ENCODE data around the gene CTSS.

Gene CTSS

GRCh38 chr1:150751443-150751842 lies 14.1 kb downstream of the CTSS start:
- TF ChIP-seq CTCF (IDR thresholded peaks at IDR 0.05; ENCODE audit: insufficient read depth, low read length, missing control alignments) = no peak
- ChIA-PET CTCF (no interaction called here), POLR2A (no interaction called here)
- no peak overlapping the region for H3K4me3 ChIP-seq (ENCODE audit: low read depth, low read length)
- DNase-seq (ENCODE audit: low read depth, low spot score) = no peak

- H3K4me3 ChIP-seq (ENCODE audit: low read depth, low read length) = no peak overlapping the region
- ChIA-PET CTCF (no interaction called here), POLR2A (no interaction called here)
- no peak for TF ChIP-seq CTCF (IDR thresholded peaks at IDR 0.05; ENCODE audit: insufficient read depth, low read length, missing control alignments)
- no peak for DNase-seq (ENCODE audit: low read depth, low spot score)
Measured at GRCh38 chr1:150749720-150750311, 15.8 kb downstream of the CTSS start.

- TF ChIP-seq CTCF (IDR thresholded peaks at IDR 0.05; ENCODE audit: insufficient read depth, low read length, missing control alignments) = no peak
- no peak for DNase-seq (ENCODE audit: low read depth, low spot score)
- POLR2A ChIA-PET = interaction anchor here (0.6 kb wide), 1 partner anchor 65 kb away, joined by 3 read pairs; no protein-coding TSS in a partner anchor
- CTCF ChIA-PET = interaction anchor here (0.7 kb wide), 1 partner anchor 312 kb away, joined by 3 read pairs; no protein-coding TSS in a partner anchor
- H3K4me3 ChIP-seq (ENCODE audit: low read depth, low read length) = no peak overlapping the region
Measured at GRCh38 chr1:150748878-150749719, 16.5 kb downstream of the CTSS start.

- ChIA-PET POLR2A (no interaction called here), CTCF (interaction anchor here (1.2 kb wide), 1 partner anchor 171 kb away, joined by 4 read pairs; no protein-coding TSS in a partner anchor)
- no peak overlapping the region for H3K4me3 ChIP-seq (ENCODE audit: low read depth, low read length)
- DNase-seq (ENCODE audit: low read depth, low spot score) = no peak
- no peak for TF ChIP-seq CTCF (IDR thresholded peaks at IDR 0.05; ENCODE audit: insufficient read depth, low read length, missing control alignments)
Measured at GRCh38 chr1:150730130-150730721, 35.4 kb downstream of the CTSS start.

GRCh38 chr1:150724336-150724735 lies 41.2 kb downstream of the CTSS start:
- DNase-seq (ENCODE audit: low read depth, low spot score) = no peak
- H3K4me3 ChIP-seq (ENCODE audit: low read depth, low read length) = no peak overlapping the region
- ChIA-PET POLR2A (no interaction called here), CTCF (no interaction called here)
- TF ChIP-seq CTCF (IDR thresholded peaks at IDR 0.05; ENCODE audit: insufficient read depth, low read length, missing control alignments) = no peak

- POLR2A ChIA-PET = no interaction called here
- H3K4me3 ChIP-seq (ENCODE audit: low read depth, low read length) = no peak within 1 kb of the TSS
- no peak for DNase-seq (ENCODE audit: low read depth, low spot score)
- CTCF ChIA-PET = interaction anchor here (1.2 kb wide), 1 partner anchor 24 kb away, joined by 3 read pairs; the partner anchor contains the start of gene GOLPH3L
- no peak for TF ChIP-seq CTCF (IDR thresholded peaks at IDR 0.05; ENCODE audit: insufficient read depth, low read length, missing control alignments)
Measured at GRCh38 chr1:150720703-150721102, 44.9 kb downstream of the CTSS start, which contains the start of gene HORMAD1. Gene HORMAD1, minus strand, starts transcription at chr1:150720895. Its CDS starts 1,390 bp downstream, at chr1:150719505.

Measured in AG04449 (cell line).